GM19324 (cell line): ENCODE data around the gene ANGPTL8.

ENCODE experiments used
- ATAC-seq: cut with Tn5 transposase; IDR thresholded peaks from one replicate; pipeline ENCODE4 v1.9.1; 2021; ENCODE audit warnings: mild to moderate bottlenecking, moderate library complexity; ENCODE audit not compliant: unreplicated experiment, low FRiP score

ANGPTL8 gene

GRCh38 chr19:11234486-11235075 lies 4.8 kb upstream of the ANGPTL8 start:
- ATAC-seq: no peak

DNA sequence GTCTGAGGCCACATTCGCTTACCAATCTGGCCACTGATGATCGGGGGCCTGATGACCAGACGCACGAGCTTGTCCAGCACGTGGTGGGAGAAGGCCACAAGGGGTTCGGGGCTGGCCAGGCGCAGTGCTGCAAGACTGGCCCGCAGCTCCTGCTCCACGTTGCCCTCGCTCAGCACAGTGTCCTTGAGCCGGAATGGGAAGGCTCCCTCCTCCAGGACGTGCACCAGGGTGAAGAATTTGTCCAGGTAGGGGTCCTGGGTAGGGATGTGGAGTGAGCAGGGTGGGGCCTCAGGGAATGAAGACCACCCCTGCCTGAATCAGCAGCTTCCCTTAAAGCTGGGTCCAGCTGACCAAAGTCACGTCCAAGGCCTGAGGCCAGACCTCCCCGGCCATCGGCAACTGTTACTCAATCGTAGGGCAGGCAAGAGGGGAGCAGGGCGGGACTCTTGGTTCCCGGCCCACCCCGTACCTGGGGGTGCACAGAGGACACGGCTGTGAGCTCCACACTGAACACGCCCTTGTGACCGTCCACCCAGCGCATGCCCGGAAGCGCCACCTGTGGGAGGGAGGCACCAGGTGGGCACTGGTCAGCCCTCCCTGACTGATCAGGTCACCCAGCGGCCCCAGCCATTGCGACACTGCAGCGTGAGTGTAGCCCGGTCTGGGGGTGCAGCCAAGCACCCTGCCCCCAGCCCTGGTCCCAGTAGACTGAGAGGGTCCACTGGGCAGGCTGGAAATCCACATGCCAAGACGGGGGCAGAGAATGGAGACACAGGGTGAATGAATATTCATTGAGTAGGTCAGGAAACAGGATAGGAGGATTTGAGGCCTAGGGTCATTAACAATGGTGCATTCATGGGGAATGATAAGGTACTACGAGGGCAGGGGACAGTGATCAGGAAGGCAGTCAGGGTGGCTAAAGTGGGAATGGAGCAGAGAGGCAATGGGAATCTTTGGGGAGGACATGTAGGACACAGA lies 2.8 kb upstream of the ANGPTL8 start:
- ATAC-seq: no peak

DNA sequence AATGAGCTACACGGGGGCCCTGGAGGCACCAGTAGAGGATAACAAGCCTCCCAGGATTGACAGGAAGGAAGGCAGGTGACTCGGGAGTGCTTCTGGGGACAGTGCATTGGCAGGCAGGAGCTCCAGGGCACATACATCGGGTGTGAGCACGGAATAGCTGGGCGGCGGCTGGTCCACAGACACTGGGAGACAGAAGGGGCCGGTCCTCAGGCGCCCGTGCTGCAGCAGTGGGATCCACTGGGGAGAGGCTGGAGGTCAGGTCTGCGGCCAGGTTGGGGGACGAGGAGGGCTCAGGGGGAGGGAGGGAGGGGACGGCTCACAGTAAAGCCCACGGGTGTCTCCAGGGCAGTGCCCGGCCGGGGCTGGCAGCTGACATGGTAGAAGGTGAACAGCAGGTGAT lies 2.1 kb upstream of the ANGPTL8 start:
- ATAC-seq: no peak

DNA sequence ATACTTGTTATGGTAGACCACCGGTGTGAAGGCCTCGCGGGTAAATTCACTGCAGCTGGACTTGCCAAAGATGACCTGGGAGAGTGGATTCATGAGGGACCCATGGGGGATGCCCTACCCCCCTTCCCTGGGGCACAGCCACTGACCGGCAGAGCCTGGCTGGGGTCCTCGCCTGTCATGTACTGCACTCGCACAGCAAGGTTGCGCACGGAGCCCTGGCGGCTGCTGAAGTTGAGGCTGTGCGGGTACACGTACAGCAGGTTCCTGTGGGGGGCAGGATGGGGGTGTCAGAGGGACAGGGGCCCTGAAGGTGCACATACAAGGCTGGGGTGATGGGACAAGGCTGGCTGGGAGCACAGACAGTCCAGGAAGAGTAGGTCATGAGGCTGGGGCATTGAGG lies 1.4 kb upstream of the ANGPTL8 start:
- ATAC-seq: no peak

GRCh38 chr19:11238781-11239376 lies 540 bp upstream of the ANGPTL8 start:
- no peak for ATAC-seq

GRCh38 chr19:11240008-11240444 lies 607 bp downstream of the ANGPTL8 start:
- no peak for ATAC-seq

GRCh38 chr19:11242025-11242424 lies 2.6 kb downstream of the ANGPTL8 start:
- ATAC-seq: no peak

DNA sequence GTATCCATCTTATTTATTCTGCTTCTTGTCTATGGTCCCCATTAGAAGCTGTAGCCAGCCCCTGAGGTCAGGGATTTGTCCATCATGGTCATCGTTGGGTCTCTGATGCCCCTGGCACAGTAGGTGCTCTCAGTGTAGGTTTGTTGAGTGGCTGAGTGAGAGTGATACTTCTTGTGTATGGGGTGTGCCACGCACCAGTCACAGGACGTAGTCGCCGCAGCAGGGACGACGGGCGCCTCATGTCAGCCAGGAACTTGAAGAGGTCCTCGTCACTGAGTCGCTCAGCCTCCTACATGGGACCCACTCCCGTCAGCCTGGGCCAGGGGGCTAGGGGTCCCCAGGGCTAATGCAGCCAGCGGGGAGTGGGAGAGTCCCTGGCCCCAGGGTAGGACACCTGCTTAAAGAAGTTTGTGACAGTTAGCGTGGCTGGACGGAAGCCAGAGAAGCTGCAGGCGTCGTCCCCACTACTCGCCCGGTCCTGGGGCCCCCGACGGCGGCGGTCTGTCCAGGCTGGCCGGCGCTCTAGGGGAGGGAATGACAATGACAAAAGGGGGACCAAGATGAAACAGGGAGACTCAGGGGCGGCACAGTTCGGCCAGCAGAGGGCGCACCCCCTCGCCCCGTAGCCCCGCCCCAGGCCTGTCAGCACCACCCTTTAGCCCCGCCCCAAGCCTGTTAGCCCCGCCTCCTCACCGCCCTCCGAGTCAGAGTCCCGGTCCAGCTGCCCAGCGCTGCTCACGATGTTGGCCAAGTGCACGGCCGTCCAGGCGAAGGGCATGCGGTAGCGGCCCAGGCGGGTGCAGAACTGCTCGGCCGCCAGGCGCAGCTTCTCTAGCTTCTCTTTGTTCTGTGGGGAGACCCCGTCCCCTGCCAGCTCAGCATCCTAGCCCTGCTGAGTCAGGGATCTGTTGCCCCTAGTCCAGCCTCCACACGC lies 3.7 kb downstream of the ANGPTL8 start:
- ATAC-seq: no peak

GRCh38 chr19:11243798-11244169 lies 4.4 kb downstream of the ANGPTL8 start:
- no peak for ATAC-seq

DNA sequence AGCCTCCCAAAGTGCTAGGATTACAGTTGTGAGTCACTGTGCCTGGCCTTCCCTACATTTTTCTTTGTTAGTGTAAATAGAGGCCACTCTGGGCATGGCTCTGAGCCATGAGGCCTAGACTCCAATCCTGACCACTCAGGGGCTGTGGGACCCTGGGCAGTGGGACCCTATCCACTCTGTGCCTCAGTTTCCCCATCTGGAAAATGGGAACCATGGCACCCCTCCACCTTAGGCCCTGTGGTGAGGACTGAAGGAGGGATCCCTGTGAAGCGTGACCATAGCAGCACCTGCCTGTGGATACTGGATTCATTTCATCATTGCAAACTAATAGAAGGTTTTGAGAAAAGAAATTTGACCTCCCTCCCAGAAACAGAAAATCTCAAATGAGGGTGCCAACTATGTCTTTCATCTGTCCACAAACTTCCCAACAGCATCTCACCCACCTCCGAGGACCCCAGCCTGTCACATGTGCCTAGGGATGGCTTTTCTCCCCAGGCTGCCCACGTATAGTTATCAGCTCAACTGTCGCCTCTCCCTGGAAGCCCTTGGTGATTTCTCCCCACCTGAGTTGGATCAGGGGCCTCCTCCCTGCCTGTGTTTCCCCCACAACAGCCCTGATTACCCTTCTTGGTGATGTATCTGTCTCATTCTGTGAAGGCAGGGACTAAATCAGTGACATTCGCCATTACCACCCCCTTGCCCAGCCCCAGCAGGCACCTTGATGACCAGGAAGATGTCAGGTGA lies 5.6 kb downstream of the ANGPTL8 start:
- ATAC-seq: no peak

DNA sequence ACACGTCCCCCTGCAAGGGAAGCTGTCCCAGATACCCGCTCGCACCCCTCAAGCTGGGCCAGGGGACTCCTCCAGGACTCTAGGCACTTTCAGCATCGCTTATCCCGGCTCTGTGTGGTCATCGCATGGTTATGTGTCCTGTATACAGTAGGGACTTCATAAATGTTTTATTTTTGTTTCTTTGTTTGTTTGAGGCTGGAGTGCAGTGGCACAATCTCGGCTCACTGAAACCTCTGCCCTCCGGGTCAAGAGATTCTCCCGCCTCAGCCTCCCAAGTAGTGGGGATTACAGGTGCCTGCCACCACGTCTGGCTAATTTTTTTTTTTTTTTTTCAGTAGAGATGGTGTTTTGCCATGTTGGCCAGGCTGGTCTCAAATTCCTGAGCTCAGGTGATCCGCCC lies 7.5 kb downstream of the ANGPTL8 start:
- no peak for ATAC-seq

- no peak for ATAC-seq
Observed at GRCh38 chr19:11247391-11247790, 8.0 kb downstream of the ANGPTL8 start.

DNA sequence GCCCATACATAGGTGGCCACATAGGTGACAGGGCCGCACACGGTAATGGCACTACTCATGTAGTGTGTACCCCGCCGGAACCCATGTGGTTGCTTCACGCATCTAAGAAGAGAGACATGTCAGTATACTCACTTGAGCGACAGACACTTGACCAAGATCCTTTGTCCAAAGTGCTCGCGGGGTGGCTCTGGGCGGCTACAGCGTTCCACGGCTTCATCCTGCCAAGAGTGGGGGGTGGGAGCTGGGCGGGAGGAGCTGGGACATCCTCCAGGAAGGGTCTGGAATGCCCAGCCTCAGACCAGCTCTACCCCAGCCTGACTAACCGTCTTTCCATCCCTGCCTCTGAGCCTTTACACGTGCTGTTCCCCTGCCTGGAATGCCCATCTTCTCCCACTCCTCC lies 8.5 kb downstream of the ANGPTL8 start:
- no peak for ATAC-seq

DNA sequence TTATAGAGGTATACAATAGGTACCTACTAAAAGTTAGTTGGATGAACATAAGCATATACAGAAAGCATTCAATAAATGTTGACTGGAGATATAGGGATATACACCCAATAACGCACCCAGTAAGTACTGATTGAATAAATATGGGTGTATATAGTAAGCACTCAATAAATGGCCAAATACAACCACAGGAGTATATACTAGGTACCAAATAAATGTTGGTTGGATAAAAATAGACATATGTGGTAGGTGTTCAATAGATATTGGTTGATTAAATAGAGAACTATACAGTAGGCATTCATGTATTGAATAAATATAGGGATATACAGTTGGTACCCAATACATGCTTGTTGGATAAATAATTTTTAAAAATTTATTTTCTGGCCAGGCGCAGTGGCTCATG lies 9.4 kb downstream of the ANGPTL8 start:
- ATAC-seq: no peak

- no peak for ATAC-seq
Observed at GRCh38 chr19:11251217-11251616, 11.8 kb downstream of the ANGPTL8 start.

- ATAC-seq: no peak
Observed at GRCh38 chr19:11251650-11252314, 12.4 kb downstream of the ANGPTL8 start.

- ATAC-seq: no peak
Observed at GRCh38 chr19:11252665-11253355, 13.4 kb downstream of the ANGPTL8 start.

DNA sequence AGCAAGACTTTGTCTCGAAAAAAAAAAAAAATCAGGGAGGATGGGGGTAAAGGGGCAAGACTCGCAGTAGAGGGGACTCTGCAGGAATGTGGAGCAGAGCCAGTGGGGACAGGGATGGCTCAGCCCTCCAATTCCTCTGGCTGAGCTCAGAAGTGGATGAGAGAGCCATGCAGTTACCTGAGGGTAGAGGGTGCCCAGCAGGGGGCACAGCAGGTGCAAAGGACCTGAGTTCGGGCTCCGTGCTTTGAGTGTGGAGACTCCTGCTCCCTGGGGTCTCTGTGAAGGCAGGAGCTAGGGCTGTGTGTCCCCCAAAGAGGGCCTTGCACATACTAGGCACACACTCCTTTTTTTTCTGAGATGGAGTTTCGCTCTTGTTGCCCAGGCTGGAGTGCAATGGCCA lies 15.2 kb downstream of the ANGPTL8 start:
- no peak for ATAC-seq

DNA sequence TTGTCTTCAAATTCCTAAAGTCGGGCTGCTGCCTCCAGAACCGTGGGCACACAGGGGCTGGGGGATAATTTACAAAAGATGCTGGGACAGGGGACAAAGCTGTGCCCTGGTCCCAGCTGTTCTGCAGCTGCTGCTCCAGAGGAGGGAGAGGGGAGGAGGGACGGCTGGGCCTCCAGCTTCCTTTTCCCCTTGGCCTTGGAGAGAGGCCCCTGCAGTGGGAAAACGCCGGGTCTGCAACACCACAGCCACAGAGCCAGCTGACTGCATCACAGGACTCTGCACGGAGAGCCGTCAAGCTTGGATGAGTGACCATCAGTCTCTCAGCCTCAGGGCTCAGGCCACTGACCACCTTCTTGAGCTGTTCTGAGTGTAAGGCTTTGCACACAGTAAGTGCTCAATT lies 16.8 kb downstream of the ANGPTL8 start:
- no peak for ATAC-seq
